Measurements from ENCODE around the gene FN1.

DNA sequence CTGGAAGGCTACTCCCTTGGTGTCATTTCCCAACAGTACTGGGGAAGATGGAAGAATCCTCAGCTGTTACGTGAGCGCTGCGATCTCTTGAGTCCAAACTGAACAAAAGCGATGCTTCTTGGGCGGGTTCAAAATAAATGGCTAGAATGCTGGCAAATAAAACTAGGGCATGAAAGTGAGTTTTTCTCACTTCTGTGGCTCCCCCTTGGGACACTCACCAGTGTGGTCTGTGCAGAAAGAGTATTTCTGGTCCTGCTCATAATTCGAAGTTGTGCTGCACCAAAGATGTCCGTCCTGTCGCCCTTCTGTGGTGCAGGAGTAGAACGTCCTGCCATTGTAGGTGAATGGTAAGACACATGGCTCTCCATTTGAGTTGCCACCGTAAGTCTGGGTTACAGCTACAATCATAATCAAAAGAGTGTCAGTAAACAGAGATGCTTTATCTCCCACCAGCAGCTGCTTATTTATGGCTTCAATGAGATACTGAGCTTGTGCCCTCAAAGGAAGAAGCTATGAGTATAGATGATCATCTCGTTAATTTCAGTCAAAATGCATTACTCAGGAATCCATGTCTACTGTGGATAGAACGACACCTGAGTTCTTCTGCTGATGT is 11.8 kb downstream of the FN1 start:
- TF ChIP-seq, protein P1, sequence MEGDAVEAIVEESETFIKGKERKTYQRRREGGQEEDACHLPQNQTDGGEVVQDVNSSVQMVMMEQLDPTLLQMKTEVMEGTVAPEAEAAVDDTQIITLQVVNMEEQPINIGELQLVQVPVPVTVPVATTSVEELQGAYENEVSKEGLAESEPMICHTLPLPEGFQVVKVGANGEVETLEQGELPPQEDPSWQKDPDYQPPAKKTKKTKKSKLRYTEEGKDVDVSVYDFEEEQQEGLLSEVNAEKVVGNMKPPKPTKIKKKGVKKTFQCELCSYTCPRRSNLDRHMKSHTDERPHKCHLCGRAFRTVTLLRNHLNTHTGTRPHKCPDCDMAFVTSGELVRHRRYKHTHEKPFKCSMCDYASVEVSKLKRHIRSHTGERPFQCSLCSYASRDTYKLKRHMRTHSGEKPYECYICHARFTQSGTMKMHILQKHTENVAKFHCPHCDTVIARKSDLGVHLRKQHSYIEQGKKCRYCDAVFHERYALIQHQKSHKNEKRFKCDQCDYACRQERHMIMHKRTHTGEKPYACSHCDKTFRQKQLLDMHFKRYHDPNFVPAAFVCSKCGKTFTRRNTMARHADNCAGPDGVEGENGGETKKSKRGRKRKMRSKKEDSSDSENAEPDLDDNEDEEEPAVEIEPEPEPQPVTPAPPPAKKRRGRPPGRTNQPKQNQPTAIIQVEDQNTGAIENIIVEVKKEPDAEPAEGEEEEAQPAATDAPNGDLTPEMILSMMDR (IDR thresholded peaks at IDR 0.05): no peak
- TF ChIP-seq POLR2A (IDR thresholded peaks at IDR 0.05): no peak

Data from testis (tissue), 2 donors.